SK-N-SH treated with all-trans-retinoic acid at 6 μM for 48 hours (cell line): ENCODE results near the gene KIAA1755.
A peak's percentile ranks its signal among the peaks of the same experiment; 100 is the strongest.

ENCODE experiments used
- ATAC-seq: fragments of 200-7000 bp; cut with Tn5 transposase; 3 replicates; pipeline ENCODE4 v1.9.1; 2020; ENCODE audit warnings: mild to moderate bottlenecking, moderate library complexity
- ARNTL ChIP-seq: fragments of 450-650 bp; formaldehyde crosslinking; IDR thresholded peaks from 2 replicates; pipeline ENCODE4 v1.5.0; 2020; ENCODE audit warnings: low read depth, mild to moderate bottlenecking, moderate library complexity, borderline replicate concordance
- BACH2 ChIP-seq: fragments of 250-450 bp; sonication (Bioruptor Pico); IDR thresholded peaks from 2 replicates; pipeline ENCODE4 v1.9.0; 2021; ENCODE audit warnings: mild to moderate bottlenecking, borderline replicate concordance
- CSDC2 ChIP-seq: fragments of 250-450 bp; sonication (Bioruptor Pico); IDR thresholded peaks from 2 replicates; pipeline ENCODE4 v1.5.0; 2020; ENCODE audit warnings: mild to moderate bottlenecking, moderate library complexity
- ESRRG ChIP-seq: fragments of 250-450 bp; sonication (Bioruptor Pico); IDR thresholded peaks from 2 replicates; pipeline ENCODE4 v1.6.1; 2021; ENCODE audit warnings: mild to moderate bottlenecking
- GLIS3 ChIP-seq: fragments of 250-450 bp; sonication (Bioruptor Pico); IDR thresholded peaks from 2 replicates; pipeline ENCODE4 v1.5.0; 2020; ENCODE audit warnings: mild to moderate bottlenecking, moderate library complexity
- PPARA ChIP-seq: fragments of 250-450 bp; sonication (Bioruptor Pico); IDR thresholded peaks from 2 replicates; pipeline ENCODE4 v1.5.0; 2020; ENCODE audit warnings: mild to moderate bottlenecking, borderline replicate concordance
- RARB ChIP-seq: fragments of 250-450 bp; sonication (Bioruptor Pico); IDR thresholded peaks from 2 replicates; pipeline ENCODE4 v1.8.0; 2021; ENCODE audit warnings: mild to moderate bottlenecking, moderate library complexity
- SNAI2 ChIP-seq: fragments of 250-450 bp; sonication (Bioruptor Pico); IDR thresholded peaks from 2 replicates; pipeline ENCODE4 v1.5.0; 2020; ENCODE audit warnings: mild to moderate bottlenecking, moderate library complexity
- TCF4 ChIP-seq: fragments of 250-450 bp; sonication (Bioruptor Pico); IDR thresholded peaks from 2 replicates; pipeline ENCODE4 v1.8.0; 2021; ENCODE audit warnings: mild to moderate bottlenecking, moderate library complexity, borderline replicate concordance
- TOX ChIP-seq: fragments of 250-450 bp; sonication (Bioruptor Pico); IDR thresholded peaks from 2 replicates; pipeline ENCODE4 v1.8.0; 2021; ENCODE audit warnings: mild to moderate bottlenecking, moderate library complexity, borderline replicate concordance
- ZC3H10 ChIP-seq: fragments of 250-450 bp; sonication (Bioruptor Pico); IDR thresholded peaks from 2 replicates; pipeline ENCODE4 v1.5.1; 2021; ENCODE audit warnings: mild to moderate bottlenecking, moderate library complexity
- ZFP3 ChIP-seq: fragments of 250-450 bp; sonication (Bioruptor Pico); IDR thresholded peaks from 2 replicates; pipeline ENCODE4 v1.5.0; 2020; ENCODE audit warnings: mild to moderate bottlenecking, moderate library complexity
- ZFP30 ChIP-seq: fragments of 450-650 bp; formaldehyde crosslinking; IDR thresholded peaks from 2 replicates; pipeline ENCODE4 v1.5.0; 2022; ENCODE audit warnings: mild to moderate bottlenecking, moderate library complexity
- ZNF565 ChIP-seq: fragments of 450-650 bp; formaldehyde crosslinking; conservative IDR thresholded peaks from 2 replicates; pipeline ENCODE4 v1.5.0; 2020; ENCODE audit warnings: low read depth, mild to moderate bottlenecking, moderate library complexity
- ZNF70 ChIP-seq: fragments of 450-650 bp; formaldehyde crosslinking; IDR thresholded peaks from 2 replicates; pipeline ENCODE4 v1.5.0; 2020; ENCODE audit warnings: mild to moderate bottlenecking, moderate library complexity
- ZNF8 ChIP-seq: fragments of 450-650 bp; formaldehyde crosslinking; IDR thresholded peaks from 2 replicates; pipeline ENCODE4 v1.5.0; 2020; ENCODE audit warnings: mild to moderate bottlenecking, moderate library complexity
- TF ChIP-seq, protein P1 (sequence below): fragments of 250-450 bp; sonication (Bioruptor Pico); IDR thresholded peaks from 2 replicates; pipeline ENCODE4 v1.5.0; 2020; ENCODE audit warnings: mild to moderate bottlenecking, moderate library complexity
- TF ChIP-seq, protein P2 (sequence below): fragments of 250-450 bp; sonication (Bioruptor Pico); IDR thresholded peaks from 2 replicates; pipeline ENCODE4 v1.8.0; 2020; ENCODE audit warnings: mild to moderate bottlenecking, moderate library complexity, borderline replicate concordance
- TF ChIP-seq, protein P3 (sequence below): fragments of 250-450 bp; sonication (Bioruptor Pico); IDR thresholded peaks from 2 replicates; pipeline ENCODE4 v1.5.1; 2021; ENCODE audit warnings: mild to moderate bottlenecking, moderate library complexity

The KIAA1755 gene

DNA sequence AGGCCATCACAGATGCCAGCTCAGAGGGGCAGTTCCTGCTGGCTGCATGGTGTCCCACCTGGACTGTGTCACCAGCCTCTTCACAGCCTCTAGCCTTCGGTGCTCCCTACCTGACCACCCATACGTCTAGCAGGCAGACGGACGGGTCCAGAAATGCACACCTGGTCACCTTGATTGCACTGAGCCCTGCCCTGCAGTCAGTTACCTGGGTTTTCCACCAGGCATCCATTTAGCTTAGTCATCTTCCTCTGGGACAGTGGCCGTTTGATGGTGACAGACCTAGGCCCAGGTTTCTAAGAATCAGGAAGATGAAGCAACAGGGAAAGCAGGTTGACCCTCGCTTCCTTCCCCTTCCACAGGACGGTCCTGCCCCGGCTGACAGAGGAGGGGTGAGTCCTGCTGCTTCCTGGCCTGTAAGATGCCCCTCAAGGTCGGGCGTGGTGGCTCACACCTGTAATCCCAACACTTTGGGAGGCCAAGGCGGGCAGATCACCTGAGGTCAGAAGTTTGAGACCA, 33.6 kb upstream of the KIAA1755 start:
- no peak for ATAC-seq

DNA sequence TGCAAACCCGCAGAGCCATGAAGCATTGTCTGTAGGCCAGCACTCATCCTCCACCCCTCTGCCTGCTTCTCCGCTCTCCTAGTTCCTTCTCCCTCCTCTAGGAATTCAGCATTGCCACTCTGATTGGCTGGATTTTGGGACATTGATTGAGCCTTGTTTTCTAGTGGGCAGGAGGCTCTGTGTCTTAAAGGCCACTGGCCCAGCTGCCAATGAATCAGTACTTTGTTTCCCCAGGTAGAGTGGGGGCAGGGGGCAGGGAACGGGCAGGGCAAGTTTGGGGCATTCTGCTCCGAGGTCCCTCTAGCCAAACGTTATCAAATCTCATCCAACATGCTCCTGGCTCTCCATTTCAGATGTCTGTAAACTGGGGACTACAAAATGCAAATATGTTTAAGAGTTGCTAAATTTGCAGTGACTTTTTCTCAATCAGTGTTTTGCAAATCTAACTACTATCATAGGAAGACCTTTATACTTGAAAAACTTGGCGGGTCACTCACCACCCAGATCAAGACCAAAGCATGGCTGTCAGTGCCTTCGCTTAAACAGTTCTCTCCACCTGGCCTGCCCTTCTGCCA, 33.0 kb upstream of the KIAA1755 start:
- ATAC-seq: no peak; the same call in 2 of the 3 replicates
- TF ChIP-seq ZC3H10 (CRISPR knock-in tag) (no peak), ZFP30 (CRISPR knock-in tag) (no peak), ZNF70 (CRISPR knock-in tag) (no peak), BACH2 (CRISPR knock-in tag) (no peak), TOX (CRISPR knock-in tag) (no peak)
- TF ChIP-seq, protein P1, sequence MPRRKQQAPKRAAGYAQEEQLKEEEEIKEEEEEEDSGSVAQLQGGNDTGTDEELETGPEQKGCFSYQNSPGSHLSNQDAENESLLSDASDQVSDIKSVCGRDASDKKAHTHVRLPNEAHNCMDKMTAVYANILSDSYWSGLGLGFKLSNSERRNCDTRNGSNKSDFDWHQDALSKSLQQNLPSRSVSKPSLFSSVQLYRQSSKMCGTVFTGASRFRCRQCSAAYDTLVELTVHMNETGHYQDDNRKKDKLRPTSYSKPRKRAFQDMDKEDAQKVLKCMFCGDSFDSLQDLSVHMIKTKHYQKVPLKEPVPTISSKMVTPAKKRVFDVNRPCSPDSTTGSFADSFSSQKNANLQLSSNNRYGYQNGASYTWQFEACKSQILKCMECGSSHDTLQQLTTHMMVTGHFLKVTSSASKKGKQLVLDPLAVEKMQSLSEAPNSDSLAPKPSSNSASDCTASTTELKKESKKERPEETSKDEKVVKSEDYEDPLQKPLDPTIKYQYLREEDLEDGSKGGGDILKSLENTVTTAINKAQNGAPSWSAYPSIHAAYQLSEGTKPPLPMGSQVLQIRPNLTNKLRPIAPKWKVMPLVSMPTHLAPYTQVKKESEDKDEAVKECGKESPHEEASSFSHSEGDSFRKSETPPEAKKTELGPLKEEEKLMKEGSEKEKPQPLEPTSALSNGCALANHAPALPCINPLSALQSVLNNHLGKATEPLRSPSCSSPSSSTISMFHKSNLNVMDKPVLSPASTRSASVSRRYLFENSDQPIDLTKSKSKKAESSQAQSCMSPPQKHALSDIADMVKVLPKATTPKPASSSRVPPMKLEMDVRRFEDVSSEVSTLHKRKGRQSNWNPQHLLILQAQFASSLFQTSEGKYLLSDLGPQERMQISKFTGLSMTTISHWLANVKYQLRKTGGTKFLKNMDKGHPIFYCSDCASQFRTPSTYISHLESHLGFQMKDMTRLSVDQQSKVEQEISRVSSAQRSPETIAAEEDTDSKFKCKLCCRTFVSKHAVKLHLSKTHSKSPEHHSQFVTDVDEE (CRISPR knock-in tag): no peak
- TF ChIP-seq, protein P2, sequence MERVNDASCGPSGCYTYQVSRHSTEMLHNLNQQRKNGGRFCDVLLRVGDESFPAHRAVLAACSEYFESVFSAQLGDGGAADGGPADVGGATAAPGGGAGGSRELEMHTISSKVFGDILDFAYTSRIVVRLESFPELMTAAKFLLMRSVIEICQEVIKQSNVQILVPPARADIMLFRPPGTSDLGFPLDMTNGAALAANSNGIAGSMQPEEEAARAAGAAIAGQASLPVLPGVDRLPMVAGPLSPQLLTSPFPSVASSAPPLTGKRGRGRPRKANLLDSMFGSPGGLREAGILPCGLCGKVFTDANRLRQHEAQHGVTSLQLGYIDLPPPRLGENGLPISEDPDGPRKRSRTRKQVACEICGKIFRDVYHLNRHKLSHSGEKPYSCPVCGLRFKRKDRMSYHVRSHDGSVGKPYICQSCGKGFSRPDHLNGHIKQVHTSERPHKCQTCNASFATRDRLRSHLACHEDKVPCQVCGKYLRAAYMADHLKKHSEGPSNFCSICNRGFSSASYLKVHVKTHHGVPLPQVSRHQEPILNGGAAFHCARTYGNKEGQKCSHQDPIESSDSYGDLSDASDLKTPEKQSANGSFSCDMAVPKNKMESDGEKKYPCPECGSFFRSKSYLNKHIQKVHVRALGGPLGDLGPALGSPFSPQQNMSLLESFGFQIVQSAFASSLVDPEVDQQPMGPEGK (CRISPR knock-in tag): no peak

More for the DNA sequence above, 33.6 kb upstream of the KIAA1755 start:
- TF ChIP-seq ZNF8 (CRISPR knock-in tag) (no peak), ZC3H10 (CRISPR knock-in tag) (no peak), ARNTL (no peak), TCF4 (CRISPR knock-in tag) (no peak), ZNF565 (no peak), GLIS3 (no peak), ZFP3 (no peak), PPARA (no peak)

DNA sequence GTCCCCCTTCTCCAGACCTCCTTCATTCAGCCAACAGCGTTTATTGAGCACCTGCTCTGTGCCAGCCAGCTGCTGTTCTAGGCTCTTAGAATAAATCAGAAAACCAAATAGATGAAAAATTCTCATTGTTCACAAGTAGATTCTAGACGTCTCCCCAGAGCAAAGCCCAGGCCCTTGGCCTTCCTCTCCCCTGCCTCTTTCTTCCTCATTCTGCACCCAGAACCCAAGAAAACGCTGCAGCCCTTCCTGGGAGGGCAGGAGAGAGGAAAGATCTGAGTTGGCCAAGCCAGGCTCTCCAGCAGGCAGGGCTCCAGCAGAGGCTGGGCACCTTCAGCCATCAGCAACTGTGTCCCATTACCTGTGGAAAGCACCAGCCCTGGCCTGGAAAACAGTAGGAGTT, 31.4 kb upstream of the KIAA1755 start:
- no peak for ATAC-seq
- TF ChIP-seq TCF4 (CRISPR knock-in tag): no peak

DNA sequence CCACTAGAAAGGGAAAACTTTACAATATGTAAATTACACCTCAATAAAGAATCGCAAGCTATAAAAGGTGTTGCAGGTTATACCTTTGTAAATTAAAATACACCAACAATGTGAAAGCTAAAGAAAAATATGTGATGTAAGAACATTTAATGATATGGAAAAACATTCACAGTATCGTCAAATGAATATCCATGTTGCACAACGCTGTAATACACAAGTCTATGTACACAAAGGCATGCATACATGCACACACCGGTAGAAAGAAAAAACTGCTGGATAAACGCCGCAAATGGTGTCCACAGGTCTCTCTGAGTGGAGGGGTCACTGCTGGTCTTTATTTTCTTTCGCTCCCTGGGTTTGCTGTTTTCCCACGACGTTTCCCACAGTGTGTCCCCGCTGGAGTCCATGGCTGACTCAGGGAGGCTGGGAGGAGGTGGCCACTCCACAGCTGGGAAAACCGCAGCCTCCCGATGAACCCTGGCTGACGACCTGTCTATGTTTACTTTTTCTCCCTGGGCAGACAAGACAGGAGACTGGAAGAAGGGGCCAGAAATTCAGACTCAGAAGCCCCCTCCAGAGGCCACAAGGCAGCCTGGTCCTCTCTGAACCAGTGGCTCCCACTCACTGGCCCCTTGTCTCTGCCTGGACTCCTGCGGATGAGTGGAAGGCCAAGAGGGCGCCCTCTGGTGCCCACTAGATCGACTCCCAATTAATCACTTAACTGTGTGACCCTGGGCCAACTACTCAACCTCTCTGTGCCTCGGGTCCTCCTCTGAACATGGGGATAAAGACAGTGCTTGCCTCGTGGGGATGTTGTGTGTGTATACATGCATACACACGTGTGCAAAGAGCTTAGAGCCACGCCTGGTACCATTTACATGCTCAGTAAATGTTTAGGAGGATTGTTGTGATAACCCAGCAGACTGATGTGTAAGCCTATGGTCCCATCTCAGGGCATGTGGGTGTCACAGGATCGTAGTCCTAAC, 30.6 kb upstream of the KIAA1755 start:
- TF ChIP-seq, protein P2 (CRISPR knock-in tag): no peak
- TF ChIP-seq, all 23 proteins: peak for 0
- ATAC-seq: peak; percentile 53; the same call in 2 of the 3 replicates

DNA sequence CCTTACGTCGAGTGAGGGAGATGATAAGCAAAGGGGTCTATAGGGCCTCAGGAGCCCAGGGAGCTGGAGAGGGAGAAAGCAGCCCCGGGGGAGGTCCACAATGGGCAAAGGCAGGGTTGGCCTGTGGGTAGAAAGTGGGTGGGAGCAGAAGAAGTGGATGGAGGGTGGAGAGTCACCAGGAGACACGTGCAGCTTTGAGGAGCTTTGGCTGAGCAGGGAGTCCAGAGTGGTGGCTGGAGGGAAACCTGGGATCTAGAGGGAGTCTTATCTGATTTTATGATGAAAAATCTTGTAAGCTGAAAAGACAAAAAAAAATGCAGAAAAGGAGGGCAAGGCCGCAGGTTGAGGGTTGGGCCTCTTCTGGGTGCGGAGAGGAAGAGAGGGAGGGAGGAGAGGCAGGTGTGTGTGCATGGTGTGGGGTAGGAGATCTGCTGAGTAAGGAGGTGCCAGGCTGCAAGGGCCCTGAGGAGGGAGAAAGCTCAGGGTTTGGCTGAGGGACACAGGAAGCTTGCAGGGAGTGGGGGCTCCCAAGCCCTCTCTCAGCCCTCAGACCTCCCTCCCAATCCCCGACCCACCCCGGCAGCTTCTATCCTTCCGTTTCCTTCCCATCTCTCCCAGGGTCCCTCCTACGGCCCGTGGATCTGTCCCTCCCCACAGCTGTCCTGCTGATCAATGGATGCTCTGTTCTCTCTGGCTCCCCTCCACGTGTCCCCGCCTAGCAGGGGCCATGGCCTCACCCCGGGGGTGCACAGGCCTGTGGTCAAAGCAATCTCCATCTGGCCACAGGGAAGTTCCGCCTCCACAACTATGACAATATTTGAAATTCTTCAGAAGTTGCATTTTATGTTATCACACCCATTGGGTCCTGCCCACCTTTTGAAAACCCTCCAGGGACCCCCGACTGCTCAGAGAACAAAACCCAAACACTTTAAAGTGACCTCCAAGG, 26.3 kb upstream of the KIAA1755 start:
- TF ChIP-seq ZNF565 (no peak), ESRRG (CRISPR knock-in tag) (no peak), SNAI2 (CRISPR knock-in tag) (no peak), ZNF8 (CRISPR knock-in tag) (no peak), CSDC2 (CRISPR knock-in tag) (no peak), PPARA (no peak), ZC3H10 (CRISPR knock-in tag) (no peak), RARB (CRISPR knock-in tag) (no peak), ZNF70 (CRISPR knock-in tag) (no peak)
- TF ChIP-seq, protein P3, sequence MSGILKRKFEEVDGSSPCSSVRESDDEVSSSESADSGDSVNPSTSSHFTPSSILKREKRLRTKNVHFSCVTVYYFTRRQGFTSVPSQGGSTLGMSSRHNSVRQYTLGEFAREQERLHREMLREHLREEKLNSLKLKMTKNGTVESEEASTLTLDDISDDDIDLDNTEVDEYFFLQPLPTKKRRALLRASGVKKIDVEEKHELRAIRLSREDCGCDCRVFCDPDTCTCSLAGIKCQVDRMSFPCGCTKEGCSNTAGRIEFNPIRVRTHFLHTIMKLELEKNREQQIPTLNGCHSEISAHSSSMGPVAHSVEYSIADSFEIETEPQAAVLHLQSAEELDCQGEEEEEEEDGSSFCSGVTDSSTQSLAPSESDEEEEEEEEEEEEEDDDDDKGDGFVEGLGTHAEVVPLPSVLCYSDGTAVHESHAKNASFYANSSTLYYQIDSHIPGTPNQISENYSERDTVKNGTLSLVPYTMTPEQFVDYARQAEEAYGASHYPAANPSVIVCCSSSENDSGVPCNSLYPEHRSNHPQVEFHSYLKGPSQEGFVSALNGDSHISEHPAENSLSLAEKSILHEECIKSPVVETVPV (CRISPR knock-in tag): no peak
- TF ChIP-seq, protein P2 (CRISPR knock-in tag): no peak

More for the DNA sequence above, 26.3 kb upstream of the KIAA1755 start:
- ATAC-seq: no peak
